Loucy (cell line): ENCODE measurements around the gene RBFOX2.

Experiments
- H2AFZ ChIP-seq: fragments of 200-600 bp; sonication (generic); 2 replicates; pipeline ENCODE4 v1.6.0; 2016; ENCODE audit warnings: antibody characterized with exemption, mild to moderate bottlenecking, low read length, moderate library complexity
- H3F3A ChIP-seq: fragments of 200-600 bp; 2 replicates; pipeline ENCODE4 v1.6.0; 2016; ENCODE audit warnings: antibody characterized with exemption, low read depth, mild to moderate bottlenecking
- H3K27me3 ChIP-seq: fragments of 200-600 bp; sonication (generic); 2 replicates; pipeline ENCODE4 v1.6.1; 2014; ENCODE audit warnings: low read length, mild to moderate bottlenecking; ENCODE audit not compliant: insufficient read depth, poor library complexity, severe bottlenecking
- H3K36me3 ChIP-seq: fragments of 200-600 bp; sonication (generic); 2 replicates; pipeline ENCODE4 v1.6.1; 2016; ENCODE audit warnings: low read length; ENCODE audit not compliant: insufficient read depth
- H3K4me1 ChIP-seq: fragments of 200-600 bp; sonication (generic); 2 replicates; pipeline ENCODE4 v1.5.1; 2014; ENCODE audit warnings: low read length, mild to moderate bottlenecking; ENCODE audit not compliant: insufficient read depth, poor library complexity, severe bottlenecking
- H3K4me2 ChIP-seq: fragments of 200-600 bp; sonication (generic); 2 replicates; pipeline ENCODE4 v1.6.0; 2014; ENCODE audit warnings: antibody characterized with exemption, low read length, low read depth, mild to moderate bottlenecking; ENCODE audit not compliant: poor library complexity, severe bottlenecking
- H3K4me3 ChIP-seq: fragments of 200-600 bp; sonication (generic); 2 replicates; pipeline ENCODE4 v1.5.1; 2014; ENCODE audit warnings: low read length, mild to moderate bottlenecking, mixed read lengths; ENCODE audit not compliant: poor library complexity, severe bottlenecking
- H3K79me2 ChIP-seq: fragments of 200-600 bp; sonication (generic); 2 replicates; pipeline ENCODE4 v1.6.1; 2014; ENCODE audit warnings: low read length; ENCODE audit not compliant: insufficient read depth
- H3K9ac ChIP-seq: fragments of 200-600 bp; sonication (generic); 2 replicates; pipeline ENCODE4 v1.6.0; 2014; ENCODE audit warnings: mild to moderate bottlenecking, low read depth, low read length, moderate library complexity; ENCODE audit not compliant: poor library complexity, severe bottlenecking
- H3K9me2 ChIP-seq: fragments of 200-600 bp; sonication (generic); replicated peaks from 2 replicates; pipeline ENCODE4 v1.6.1; 2016; ENCODE audit warnings: low read depth, low read length, mixed read lengths
- H3K9me3 ChIP-seq: fragments of 200-600 bp; sonication (generic); 2 replicates; pipeline ENCODE4 v1.6.1; 2014; ENCODE audit warnings: mild to moderate bottlenecking, antibody characterized with exemption, low read length, low read depth; ENCODE audit not compliant: insufficient read depth
- H4K20me1 ChIP-seq: fragments of 200-600 bp; sonication (generic); 2 replicates; pipeline ENCODE4 v1.6.0; 2014; ENCODE audit warnings: antibody characterized with exemption, low read length, mild to moderate bottlenecking; ENCODE audit not compliant: insufficient read depth, poor library complexity, severe bottlenecking
- CTCF ChIP-seq: fragments of 200-600 bp; sonication (generic); conservative IDR thresholded peaks from 2 replicates; pipeline ENCODE4 v1.5.1; 2014; ENCODE audit warnings: mild to moderate bottlenecking, antibody characterized with exemption, low read length
- EZH2phosphoT487 ChIP-seq: fragments of 200-600 bp; IDR thresholded peaks from 2 replicates; pipeline ENCODE4 v1.6.1; 2018; ENCODE audit warnings: antibody characterized with exemption, mild to moderate bottlenecking, moderate library complexity, borderline replicate concordance

The RBFOX2 gene

GRCh38 chr22:35894937-35895708 lies 133.5 kb downstream of the RBFOX2 start:
- Histone ChIP-seq H3K9me2 (no peaks in the 10 kb centered on the region), H3K27me3 (no peaks in the 10 kb centered on the region), H3K4me1 (peaks cover 54% of the 10 kb centered on the region), H3K9me3 (no peaks in the 10 kb centered on the region), H3K36me3 (no peaks in the 10 kb centered on the region), H3K4me2 (no peak overlapping the region), H3K79me2 (0 out of 2 replicates have a peak, but pooled peaks cover 4% of the 10 kb centered on the region), H3K4me3 (no peak overlapping the region), H2AFZ (no peak overlapping the region), H4K20me1 (no peaks in the 10 kb centered on the region), H3F3A (no peaks in the 10 kb centered on the region), H3K9ac (no peak overlapping the region)
- TF ChIP-seq EZH2phosphoT487 = no peak
- no peak for TF ChIP-seq CTCF

- Histone ChIP-seq H3K27me3 (no peaks in the 10 kb centered on the region), H3K9me2 (no peaks in the 10 kb centered on the region), H3K4me2 (no peak overlapping the region), H3K9me3 (no peaks in the 10 kb centered on the region), H3K36me3 (no peaks in the 10 kb centered on the region), H4K20me1 (no peaks in the 10 kb centered on the region), H3K79me2 (0 out of 2 replicates have a peak, but pooled peaks cover 4% of the 10 kb centered on the region), H3K4me1 (peaks cover 47% of the 10 kb centered on the region), H3F3A (no peaks in the 10 kb centered on the region), H2AFZ (no peak overlapping the region), H3K9ac (no peak overlapping the region), H3K4me3 (no peak overlapping the region)
- TF ChIP-seq CTCF (no peak; the same call in 1 of the 2 replicates), EZH2phosphoT487 (no peak)
Measured at GRCh38 chr22:35894464-35894878, 134.2 kb downstream of the RBFOX2 start.

- H3K4me1 ChIP-seq = peaks cover 43% of the 10 kb centered on the region
- H3K36me3 ChIP-seq = no peaks in the 10 kb centered on the region
- no peak overlapping the region for H2AFZ ChIP-seq
- TF ChIP-seq EZH2phosphoT487 (no peak), CTCF (no peak)
- 0 out of 2 replicates have a peak, but pooled peaks cover 4% of the 10 kb centered on the region for H3K79me2 ChIP-seq
- H3K4me3 ChIP-seq = no peak overlapping the region
- H3K9ac ChIP-seq = no peak overlapping the region
- no peaks in the 10 kb centered on the region for H4K20me1 ChIP-seq
- H3K9me3 ChIP-seq = no peaks in the 10 kb centered on the region
- H3K9me2 ChIP-seq = no peaks in the 10 kb centered on the region
- H3K4me2 ChIP-seq = no peak overlapping the region
- no peaks in the 10 kb centered on the region for H3F3A ChIP-seq
- no peaks in the 10 kb centered on the region for H3K27me3 ChIP-seq
Measured at GRCh38 chr22:35893698-35894097, 134.9 kb downstream of the RBFOX2 start.
